Glutamatergic neuron (in vitro differentiated cells): ENCODE measurements around the gene NR2C2AP. TPM values are rescaled to one million over a fixed set of nuclear protein-coding genes. Genes with fewer than 3 reads are reported as not detected.
"Not testable (repeated sequence)": the region's sequence is repeated elsewhere in the genome, so short reads cannot be mapped to it uniquely, and the experiment has no call there.

Source experiments
- DNase-seq: peaks from one replicate; pipeline ENCODE4 v3.0.0; 2022
- H3K27ac Mint-ChIP-seq: one replicate; pipeline ENCODE4 v1.8.0; 2020; ENCODE audit warnings: mild to moderate bottlenecking, mixed read lengths, inconsistent platforms; ENCODE audit not compliant: unreplicated experiment
- H3K27me3 Mint-ChIP-seq: one replicate; pipeline ENCODE4 v1.8.0; 2020; ENCODE audit warnings: mild to moderate bottlenecking, moderate library complexity, mixed read lengths, inconsistent platforms; ENCODE audit not compliant: unreplicated experiment
- H3K36me3 Mint-ChIP-seq: one replicate; pipeline ENCODE4 v1.8.0; 2020; ENCODE audit warnings: mild to moderate bottlenecking, mixed read lengths, inconsistent platforms; ENCODE audit not compliant: unreplicated experiment
- H3K4me1 Mint-ChIP-seq: one replicate; pipeline ENCODE4 v1.8.0; 2020; ENCODE audit warnings: mild to moderate bottlenecking, low read depth, mixed read lengths, inconsistent platforms; ENCODE audit not compliant: unreplicated experiment
- H3K4me3 Mint-ChIP-seq: one replicate; pipeline ENCODE4 v1.8.0; 2020; ENCODE audit warnings: mild to moderate bottlenecking, mixed read lengths, inconsistent platforms; ENCODE audit not compliant: unreplicated experiment
- H3K9me3 Mint-ChIP-seq: one replicate; pipeline ENCODE4 v1.8.0; 2020; ENCODE audit warnings: mild to moderate bottlenecking, moderate library complexity, mixed read lengths, inconsistent platforms; ENCODE audit not compliant: unreplicated experiment
- CTCF ChIP-seq: fragments of 200-600 bp; sonication (generic); IDR thresholded peaks from one replicate; pipeline ENCODE4 v1.5.0; 2021; ENCODE audit not compliant: partially characterized antibody, unreplicated experiment
- total RNA-seq: library from RNA; stranded (reverse); fragmentation: NEBNext Ultra II Directional; extraction: Animal tissue kit (Norgen Biotek cat#: 25700); gene quantifications from one replicate; pipeline ENCODE4 v1.2.1, GENCODE V29; 2021; ENCODE audit not compliant: unreplicated experiment

Gene NR2C2AP
- total RNA-seq, 1 donor from 2014 or later, result 5.5 TPM

- Mint-ChIP-seq H3K27me3 (peaks cover 10% of the 10 kb centered on the region), H3K27ac (no peak overlapping the region), H3K36me3 (peaks cover 4% of the 10 kb centered on the region), H3K9me3 (peaks cover 6% of the 10 kb centered on the region), H3K4me3 (no peak overlapping the region), H3K4me1 (no peaks in the 10 kb centered on the region)
- no peak for TF ChIP-seq CTCF
- no peak for DNase-seq
Observed at GRCh38 chr19:19224150-19224851, 21.1 kb upstream of the NR2C2AP start.

GRCh38 chr19:19223636-19224035, 20.4 kb upstream of the NR2C2AP start:
- no peak for DNase-seq
- no peak overlapping the region for H3K27ac Mint-ChIP-seq
- H3K36me3 Mint-ChIP-seq, result peaks cover 4% of the 10 kb centered on the region
- H3K4me3 Mint-ChIP-seq, result no peak overlapping the region
- H3K9me3 Mint-ChIP-seq, result peaks cover 4% of the 10 kb centered on the region
- H3K27me3 Mint-ChIP-seq, result peaks cover 10% of the 10 kb centered on the region
- no peaks in the 10 kb centered on the region for H3K4me1 Mint-ChIP-seq
- no peak for TF ChIP-seq CTCF

GRCh38 chr19:19223060-19223459, 19.8 kb upstream of the NR2C2AP start:
- no peaks in the 10 kb centered on the region for H3K4me1 Mint-ChIP-seq
- peaks cover 2% of the 10 kb centered on the region for H3K9me3 Mint-ChIP-seq
- H3K36me3 Mint-ChIP-seq, result peaks cover 4% of the 10 kb centered on the region
- no peak for DNase-seq
- TF ChIP-seq CTCF, result no peak
- H3K4me3 Mint-ChIP-seq, result no peak overlapping the region
- H3K27me3 Mint-ChIP-seq, result peaks cover 10% of the 10 kb centered on the region
- no peak overlapping the region for H3K27ac Mint-ChIP-seq

GRCh38 chr19:19221000-19221399, 17.8 kb upstream of the NR2C2AP start:
- not testable (repeated sequence) for H3K4me1 Mint-ChIP-seq, H3K36me3 Mint-ChIP-seq, H3K4me3 Mint-ChIP-seq, DNase-seq, H3K27ac Mint-ChIP-seq, H3K27me3 Mint-ChIP-seq, H3K9me3 Mint-ChIP-seq

GRCh38 chr19:19218911-19219310, 15.7 kb upstream of the NR2C2AP start:
- peaks cover 2% of the 10 kb centered on the region for H3K9me3 Mint-ChIP-seq
- H3K27me3 Mint-ChIP-seq, result peaks cover 8% of the 10 kb centered on the region
- H3K36me3 Mint-ChIP-seq, result peaks cover 8% of the 10 kb centered on the region
- no peak overlapping the region for H3K4me3 Mint-ChIP-seq
- H3K4me1 Mint-ChIP-seq, result peaks cover 11% of the 10 kb centered on the region
- TF ChIP-seq CTCF, result no peak
- no peak overlapping the region for H3K27ac Mint-ChIP-seq
- DNase-seq, result no peak
